Type B pancreatic cell (in vitro differentiated cells): ENCODE data around the gene GLTPD2. TPM values are rescaled to one million over a fixed set of nuclear protein-coding genes. Genes with fewer than 3 reads are reported as not detected.

Experiments
- DNase-seq: peaks from one replicate; pipeline ENCODE4 v3.0.0; 2021; ENCODE audit warnings: mixed read lengths; ENCODE audit not compliant: unreplicated experiment; ENCODE audit errors: extremely low spot score
- H3K27ac Mint-ChIP-seq: 2 replicates; pipeline ENCODE4 v1.8.0; 2021; ENCODE audit warnings: mild to moderate bottlenecking, mixed read lengths
- H3K27me3 Mint-ChIP-seq: 2 replicates; pipeline ENCODE4 v1.8.0; 2021; ENCODE audit warnings: mixed read lengths
- H3K36me3 Mint-ChIP-seq: 2 replicates; pipeline ENCODE4 v1.8.0; 2021; ENCODE audit warnings: mixed read lengths
- H3K4me1 Mint-ChIP-seq: one replicate; pipeline ENCODE4 v1.8.0; 2021; ENCODE audit warnings: mixed read lengths; ENCODE audit not compliant: unreplicated experiment
- H3K4me3 Mint-ChIP-seq: 2 replicates; pipeline ENCODE4 v1.8.0; 2021; ENCODE audit warnings: mild to moderate bottlenecking, mixed read lengths
- H3K9me3 Mint-ChIP-seq: 2 replicates; pipeline ENCODE4 v1.8.0; 2021; ENCODE audit warnings: mixed read lengths
- CTCF ChIP-seq: fragments of 200-600 bp; sonication (generic); conservative IDR thresholded peaks from 2 replicates; pipeline ENCODE4 v1.5.0; 2021; ENCODE audit warnings: antibody characterized with exemption, mild to moderate bottlenecking
- total RNA-seq: library from RNA; stranded (reverse); gene quantifications from 2 replicates; pipeline ENCODE4 v1.2.1, GENCODE V29; 2021; ENCODE audit warnings: low replicate concordance

The GLTPD2 gene
- total RNA-seq, 1 donor from 2014 or later, result 4.7 TPM

GRCh38 chr17:4785311-4786105 is 3.3 kb upstream of the GLTPD2 start:
- Mint-ChIP-seq H3K4me1 (peaks cover 14% of the 10 kb centered on the region), H3K27me3 (peaks cover 18% of the 10 kb centered on the region), H3K4me3 (no peak overlapping the region), H3K9me3 (no peaks in the 10 kb centered on the region), H3K27ac (no peak overlapping the region), H3K36me3 (no peaks in the 10 kb centered on the region)
- no peak for TF ChIP-seq CTCF
- no peak for DNase-seq

GRCh38 chr17:4786106-4786511 is 2.7 kb upstream of the GLTPD2 start, which contains the start of gene VMO1:
TSS of gene VMO1 (minus strand) at chr17:4786364. CDS start at chr17:4786352, 12 bp downstream.
- Mint-ChIP-seq H3K36me3 (no peaks in the 10 kb centered on the region), H3K27ac (peak within 1 kb of the TSS; percentile 72), H3K27me3 (peaks cover 19% of the 10 kb centered on the region), H3K9me3 (no peaks in the 10 kb centered on the region), H3K4me3 (peak within 1 kb of the TSS; percentile 65), H3K4me1 (peaks cover 14% of the 10 kb centered on the region)
- no peak for TF ChIP-seq CTCF
- no peak for DNase-seq

- H3K27ac Mint-ChIP-seq, result no peak overlapping the region
- no peak overlapping the region for H3K4me3 Mint-ChIP-seq
- H3K9me3 Mint-ChIP-seq, result no peaks in the 10 kb centered on the region
- peaks cover 19% of the 10 kb centered on the region for H3K27me3 Mint-ChIP-seq
- no peaks in the 10 kb centered on the region for H3K36me3 Mint-ChIP-seq
- peaks cover 14% of the 10 kb centered on the region for H3K4me1 Mint-ChIP-seq
- TF ChIP-seq CTCF, result no peak
- no peak for DNase-seq
These were observed 2.2 kb upstream of the GLTPD2 start for GRCh38 chr17:4786516-4786915.

- H3K27me3 Mint-ChIP-seq, result peaks cover 12% of the 10 kb centered on the region
- peak overlapping the region; percentile 72 for H3K27ac Mint-ChIP-seq
These were observed 481 bp upstream of the GLTPD2 start for GRCh38 chr17:4788159-4788806.

GRCh38 chr17:4789701-4789950 is 862 bp downstream of the GLTPD2 start:
- no peaks in the 10 kb centered on the region for H3K9me3 Mint-ChIP-seq
- peak overlapping the region; percentile 91 for H3K4me3 Mint-ChIP-seq
- H3K36me3 Mint-ChIP-seq, result no peaks in the 10 kb centered on the region
- peak overlapping the region; percentile 58 for H3K27ac Mint-ChIP-seq
- TF ChIP-seq CTCF, result no peak
- no peak for DNase-seq
- peaks cover 14% of the 10 kb centered on the region for H3K4me1 Mint-ChIP-seq
- peaks cover 12% of the 10 kb centered on the region for H3K27me3 Mint-ChIP-seq

More at GRCh38 chr17:4788159-4788806, 481 bp upstream of the GLTPD2 start:
- no peak for TF ChIP-seq CTCF
- peak overlapping the region; percentile 91 for H3K4me3 Mint-ChIP-seq
- no peaks in the 10 kb centered on the region for H3K9me3 Mint-ChIP-seq
- H3K36me3 Mint-ChIP-seq, result no peaks in the 10 kb centered on the region
- H3K4me1 Mint-ChIP-seq, result peaks cover 14% of the 10 kb centered on the region
- no peak for DNase-seq
